RPMI8226 (cell line): Measurements from ENCODE around the gene AP5B1.
A peak's percentile ranks its signal among the peaks of the same experiment; 100 is the strongest.
"Not testable (repeated sequence)": the region's sequence is repeated elsewhere in the genome, so short reads cannot be mapped to it uniquely, and the experiment has no call there.

Experiments used
- DNase-seq: peaks from one replicate; pipeline ENCODE4 v3.0.0-alpha.2; 2015

The AP5B1 gene

DNA sequence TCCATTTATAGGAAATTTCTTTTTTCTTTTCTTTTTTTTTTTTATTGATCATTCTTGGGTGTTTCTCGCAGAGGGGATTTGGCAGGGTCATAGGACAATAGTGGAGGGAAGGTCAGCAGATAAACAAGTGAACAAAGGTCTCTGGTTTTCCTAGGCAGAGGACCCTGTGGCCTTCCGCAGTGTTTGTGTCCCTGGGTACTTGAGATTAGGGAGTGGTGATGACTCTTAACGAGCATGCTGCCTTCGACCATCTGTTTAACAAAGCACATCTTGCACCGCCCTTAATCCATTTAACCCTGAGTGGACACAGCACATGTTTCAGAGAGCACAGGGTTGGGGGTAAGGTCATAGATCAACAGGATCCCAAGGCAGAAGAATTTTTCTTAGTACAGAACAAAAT, 18.6 kb downstream of the AP5B1 start:
- not testable (repeated sequence) for DNase-seq

DNA sequence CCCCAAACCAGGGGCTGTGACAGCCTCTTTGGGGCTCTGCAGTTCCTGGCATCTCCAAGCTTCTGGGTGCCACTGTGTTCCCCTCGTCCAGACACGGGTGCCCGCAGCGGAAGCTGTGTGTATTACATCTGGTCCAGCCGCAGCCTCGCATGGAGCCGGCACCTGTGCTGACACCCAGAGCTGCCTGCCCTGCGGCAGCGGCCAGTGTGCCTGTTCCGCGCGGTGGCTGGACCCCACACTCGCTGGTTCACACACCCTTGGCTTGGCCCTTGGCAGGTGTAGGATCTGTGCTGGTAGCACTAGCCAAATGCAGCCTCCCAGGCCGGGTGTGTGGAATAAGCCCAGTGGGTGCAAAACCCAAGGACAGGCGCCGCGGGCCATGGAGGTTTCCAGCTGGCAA, 35.7 kb downstream of the AP5B1 start:
- DNase-seq, result no peak

GRCh38 chr11:65744699-65745042, 36.1 kb downstream of the AP5B1 start:
- no peak for DNase-seq

- DNase-seq, result peak; percentile 76
Measured at GRCh38 chr11:65744026-65744698, 36.6 kb downstream of the AP5B1 start.

DNA sequence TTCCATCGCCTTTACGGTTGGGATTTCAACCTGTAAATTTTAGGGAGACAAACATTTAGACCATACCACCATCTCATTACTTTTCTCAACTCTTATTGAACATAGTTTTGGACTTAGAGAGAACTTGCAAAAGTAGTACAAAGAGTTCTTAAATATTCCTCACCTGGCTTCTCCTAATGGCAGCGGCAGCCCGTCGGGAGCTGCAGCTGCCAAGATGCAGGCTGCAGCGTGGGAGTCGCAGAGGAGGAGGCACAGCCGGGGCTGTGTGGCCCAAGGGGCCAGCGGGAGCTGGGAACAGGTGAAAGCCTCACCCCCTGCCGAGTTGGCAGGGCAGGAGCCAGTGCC, 37.1 kb downstream of the AP5B1 start:
- DNase-seq, result no peak

- no peak for DNase-seq
Measured at GRCh38 chr11:65742353-65742752, 38.4 kb downstream of the AP5B1 start.

DNA sequence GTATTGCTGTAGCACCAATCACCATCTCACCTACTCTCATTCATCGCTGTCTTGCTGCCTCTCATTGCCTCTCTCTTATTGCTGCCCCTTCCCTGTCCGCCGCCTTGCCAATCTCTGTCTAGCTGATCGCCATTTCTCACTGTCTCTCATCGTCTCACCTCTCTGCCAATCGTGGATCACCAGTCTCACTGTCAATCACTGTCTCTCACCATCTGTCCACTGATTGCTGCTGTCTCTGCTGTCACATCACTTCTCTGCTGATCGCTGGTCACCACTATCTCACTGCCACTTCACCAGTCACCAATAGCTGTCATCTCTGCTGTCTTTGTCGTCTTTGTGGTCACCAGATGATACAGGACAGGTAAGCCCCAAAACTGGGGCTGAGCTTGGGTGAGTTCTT, 39.6 kb downstream of the AP5B1 start:
- DNase-seq, result no peak

- no peak for DNase-seq
Measured at GRCh38 chr11:65739022-65739421, 41.8 kb downstream of the AP5B1 start.

DNA sequence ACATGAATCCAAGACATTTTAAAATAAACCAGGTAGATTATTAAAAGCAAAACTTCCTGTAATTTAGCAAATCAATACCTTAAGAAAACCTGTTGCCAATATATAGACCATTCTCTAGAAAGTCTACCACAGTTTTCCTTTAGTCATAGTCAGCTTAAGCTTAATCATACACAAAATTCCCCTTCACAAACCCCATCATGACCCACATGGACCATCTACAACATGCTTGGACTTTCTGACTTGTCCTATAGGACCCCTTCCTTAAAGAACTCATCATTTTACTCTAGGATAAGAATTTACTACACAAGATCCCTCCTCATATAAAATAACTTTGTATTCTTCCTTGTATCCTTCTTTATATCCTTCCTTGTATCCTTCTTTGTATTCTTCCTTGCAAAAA, 44.0 kb downstream of the AP5B1 start:
- DNase-seq, result no peak

- DNase-seq, result not testable (repeated sequence)
Measured at GRCh38 chr11:65735111-65735510, 45.7 kb downstream of the AP5B1 start.

GRCh38 chr11:65730461-65730860, 50.3 kb downstream of the AP5B1 start:
- DNase-seq, result no peak

GRCh38 chr11:65727865-65728264, 52.9 kb downstream of the AP5B1 start:
- no peak for DNase-seq

- no peak for DNase-seq
Measured at GRCh38 chr11:65726660-65727059, 54.1 kb downstream of the AP5B1 start.
